A549 (cell line): ENCODE data around the gene BICC1. TPM values are rescaled to one million over a fixed set of nuclear protein-coding genes. Genes with fewer than 3 reads are reported as not detected.

ENCODE experiments used
- ATAC-seq, 2 experiments: fragments of 200-7000 bp in 1 of 2; fragments of >200 bp in 1 of 2; cut with Nextera tagmentation in 1 of 2; cut with Tn5 transposase in 1 of 2; 3 replicates each; pipeline versions ENCODE4 v1.8.0 to v1.9.1; 2018 to 2020; ENCODE audit warnings: mild to moderate bottlenecking in 1 of 2, moderate library complexity in 1 of 2
- CTCF ChIA-PET: fragments of 300-600 bp; sonication (Branson Sonifier 250); formaldehyde crosslinking; extraction: SDS; loops from one replicate; lab custom pipeline; 2021; ENCODE audit warnings: antibody characterized with exemption, inconsistent platforms; lab: Yijun Ruan, JAX
- POLR2A ChIA-PET: fragments of 350-600 bp; formaldehyde crosslinking; extraction: SDS; loops from one replicate; lab custom pipeline; 2021; ENCODE audit warnings: antibody characterized with exemption, inconsistent platforms; lab: Yijun Ruan, JAX
- DNase-seq, 2 experiments: peaks; one replicate each; pipeline versions ENCODE4 v3.0.0 to v3.0.0-alpha.2; 2011 to 2016; ENCODE audit warnings: low read depth in 1 of 2, low spot score in 1 of 2
- FAIRE-seq: peaks from 2 replicates; lab custom pipeline; 2011; peaks lifted over from hg19 to GRCh38; lab: Jason Lieb, UNC
- H3K27ac ChIP-seq, 2 experiments: fragments of >200 bp; sonication (Bioruptor Twin); formaldehyde crosslinking; 3 replicates each; pipeline ENCODE4 v1.5.1; 2016 to 2017
- H3K4me1 ChIP-seq: fragments of >200 bp; sonication (Bioruptor Twin); formaldehyde crosslinking; 3 replicates; pipeline ENCODE4 v1.6.1; 2016
- H3K4me2 ChIP-seq: fragments of >200 bp; sonication (Bioruptor Twin); formaldehyde crosslinking; 3 replicates; pipeline ENCODE4 v1.6.1; 2016
- H3K4me3 ChIP-seq: fragments of >200 bp; sonication (Bioruptor Twin); formaldehyde crosslinking; 3 replicates; pipeline ENCODE4 v1.5.1; 2016
- H3K9me3 ChIP-seq: fragments of >200 bp; sonication (Bioruptor Twin); formaldehyde crosslinking; 3 replicates; pipeline ENCODE4 v1.6.1; 2016
- CEBPB ChIP-seq, 2 experiments: fragments of >200 bp in 1 of 2; sonication (Bioruptor Twin) in 1 of 2; formaldehyde crosslinking in 1 of 2; IDR thresholded peaks; 2 replicates each; pipeline ENCODE4 v1.6.1; 2012 to 2016
- EHMT2 ChIP-seq: fragments of 200-600 bp; sonication (generic); IDR thresholded peaks from 2 replicates; pipeline ENCODE4 v1.6.1; 2016; ENCODE audit warnings: antibody characterized with exemption, low read depth, mild to moderate bottlenecking, moderate library complexity
- GATA3 ChIP-seq: IDR thresholded peaks from 2 replicates; pipeline ENCODE4 v1.6.1; 2012; ENCODE audit warnings: borderline replicate concordance
- HOXB13 ChIP-seq: fragments of 250-450 bp; sonication (Bioruptor Pico); IDR thresholded peaks from 2 replicates; pipeline ENCODE4 v1.5.0; 2020; ENCODE audit warnings: low read depth, mild to moderate bottlenecking, moderate library complexity
- JUNB ChIP-seq: fragments of >200 bp; sonication (Bioruptor Twin); formaldehyde crosslinking; IDR thresholded peaks from 2 replicates; pipeline ENCODE4 v1.6.1; 2016
- KDM1A ChIP-seq: fragments of 200-600 bp; sonication (generic); IDR thresholded peaks from 2 replicates; pipeline ENCODE4 v1.6.1; 2016; ENCODE audit warnings: low read depth, mild to moderate bottlenecking
- MAFK ChIP-seq: fragments of 450-650 bp; IDR thresholded peaks from 2 replicates; pipeline ENCODE4 v1.6.1; 2014; ENCODE audit not compliant: partially characterized antibody
- MYC ChIP-seq: IDR thresholded peaks from 2 replicates; pipeline ENCODE4 v1.6.1; 2012; ENCODE audit warnings: mild to moderate bottlenecking, inconsistent platforms, low read length, improper control_type of control experiment, borderline replicate concordance
- POLR2A ChIP-seq: IDR thresholded peaks from 2 replicates; pipeline ENCODE4 v1.6.1; 2012; ENCODE audit warnings: mild to moderate bottlenecking, low read length
- RFX5 ChIP-seq: fragments of 450-650 bp; IDR thresholded peaks from 2 replicates; pipeline ENCODE4 v1.7.1; 2014; ENCODE audit warnings: antibody characterized with exemption, mild to moderate bottlenecking, moderate library complexity
- TFCP2L1 ChIP-seq: fragments of 250-450 bp; sonication (Bioruptor Pico); IDR thresholded peaks from 2 replicates; pipeline ENCODE4 v1.5.0; 2021; ENCODE audit warnings: mild to moderate bottlenecking
- ZC3H11A ChIP-seq: fragments of 450-650 bp; IDR thresholded peaks from 2 replicates; pipeline ENCODE4 v1.6.1; 2014; ENCODE audit warnings: antibody characterized with exemption, mild to moderate bottlenecking
- ZSCAN20 ChIP-seq: fragments of 250-450 bp; sonication (Bioruptor Pico); IDR thresholded peaks from 2 replicates; pipeline ENCODE4 v1.8.0; 2022; ENCODE audit warnings: mild to moderate bottlenecking, moderate library complexity
- WGBS: methylation state at CpG from one replicate; pipeline ENCODE4 v1.1.6; 2017; ENCODE audit errors: missing lambda C conversion rate; 5-methylcytosine and 5-hydroxymethylcytosine counted together
- polyA plus RNA-seq, 4 experiments: library from polyadenylated mRNA; depleted of rRNA in 3 of 4; stranded (reverse); fragments of >200 nt; fragmentation: RNase III in 1 of 4; extraction: RNeasy Plus Mini Kit Qiagen cat#74134 plus additional on column Dnase treatment in 1 of 4; gene quantifications; 2 replicates in 3 of 4; 3 replicates in 1 of 4; pipeline ENCODE4 v1.2.3, GENCODE V29; 2011 to 2017
- TF ChIP-seq, protein P1 (sequence below): fragments of >200 bp; sonication (Bioruptor Twin); formaldehyde crosslinking; IDR thresholded peaks from 3 replicates; pipeline ENCODE4 v1.5.1; 2016
- TF ChIP-seq, protein P2 (sequence below): fragments of 200-600 bp; sonication (generic); IDR thresholded peaks from 2 replicates; pipeline ENCODE4 v1.6.1; 2016; ENCODE audit warnings: antibody characterized with exemption, mild to moderate bottlenecking, moderate library complexity
- TF ChIP-seq, protein P3 (sequence below): fragments of 450-650 bp; IDR thresholded peaks from 2 replicates; pipeline ENCODE4 v1.6.1; 2014; ENCODE audit warnings: antibody characterized with exemption

BICC1 gene
- polyA plus RNA-seq, 2 of the 4 experiments (the other 2 are of a cell fraction): 36.9 to 56.8 TPM

DNA sequence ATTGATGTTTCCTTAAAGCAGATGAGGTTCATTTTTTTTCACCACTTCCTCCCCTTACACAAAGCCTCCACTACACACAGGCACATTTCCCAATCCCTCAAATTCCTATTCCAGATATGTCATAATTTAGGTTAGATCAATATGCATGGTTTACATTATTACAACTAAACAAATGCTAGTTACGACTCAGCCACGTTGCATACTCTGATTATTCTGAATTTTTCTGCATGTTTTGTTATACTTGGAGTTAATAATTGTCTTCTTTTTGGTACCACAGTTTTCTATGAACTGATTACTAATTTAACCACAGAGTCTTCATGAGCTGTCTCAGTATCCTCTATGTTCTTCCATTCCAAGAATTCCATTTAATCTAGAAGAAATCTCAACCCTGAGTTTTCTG, 4.4 kb upstream of the BICC1 start:
- H3K9me3 ChIP-seq: no peaks in the 10 kb centered on the region
- FAIRE-seq (no peak), DNase-seq (no peak), ATAC-seq (no peak)
- H3K4me3 ChIP-seq: no peak overlapping the region
- H3K4me2 ChIP-seq: no peak overlapping the region
- peaks cover 5% of the 10 kb centered on the region; the same call in 1 of the 3 replicates for H3K4me1 ChIP-seq
- ChIA-PET CTCF (interaction anchor here (0.6 to 2.1 kb wide), 2 partner anchors 9 to 28 kb away, joined by 4 to 7 read pairs; no protein-coding TSS in a partner anchor), POLR2A (no interaction called here)
- TF ChIP-seq RFX5 (no peak), KDM1A (no peak), ZC3H11A (no peak), HOXB13 (CRISPR knock-in tag) (no peak), CEBPB (IDR thresholded peaks at IDR 0.05) (no peak), GATA3 (no peak), JUNB (no peak), MYC (no peak), EHMT2 (no peak), POLR2A (no peak), ZSCAN20 (CRISPR knock-in tag) (no peak)
- TF ChIP-seq, protein P1, sequence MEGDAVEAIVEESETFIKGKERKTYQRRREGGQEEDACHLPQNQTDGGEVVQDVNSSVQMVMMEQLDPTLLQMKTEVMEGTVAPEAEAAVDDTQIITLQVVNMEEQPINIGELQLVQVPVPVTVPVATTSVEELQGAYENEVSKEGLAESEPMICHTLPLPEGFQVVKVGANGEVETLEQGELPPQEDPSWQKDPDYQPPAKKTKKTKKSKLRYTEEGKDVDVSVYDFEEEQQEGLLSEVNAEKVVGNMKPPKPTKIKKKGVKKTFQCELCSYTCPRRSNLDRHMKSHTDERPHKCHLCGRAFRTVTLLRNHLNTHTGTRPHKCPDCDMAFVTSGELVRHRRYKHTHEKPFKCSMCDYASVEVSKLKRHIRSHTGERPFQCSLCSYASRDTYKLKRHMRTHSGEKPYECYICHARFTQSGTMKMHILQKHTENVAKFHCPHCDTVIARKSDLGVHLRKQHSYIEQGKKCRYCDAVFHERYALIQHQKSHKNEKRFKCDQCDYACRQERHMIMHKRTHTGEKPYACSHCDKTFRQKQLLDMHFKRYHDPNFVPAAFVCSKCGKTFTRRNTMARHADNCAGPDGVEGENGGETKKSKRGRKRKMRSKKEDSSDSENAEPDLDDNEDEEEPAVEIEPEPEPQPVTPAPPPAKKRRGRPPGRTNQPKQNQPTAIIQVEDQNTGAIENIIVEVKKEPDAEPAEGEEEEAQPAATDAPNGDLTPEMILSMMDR: no peak
- TF ChIP-seq, protein P2, sequence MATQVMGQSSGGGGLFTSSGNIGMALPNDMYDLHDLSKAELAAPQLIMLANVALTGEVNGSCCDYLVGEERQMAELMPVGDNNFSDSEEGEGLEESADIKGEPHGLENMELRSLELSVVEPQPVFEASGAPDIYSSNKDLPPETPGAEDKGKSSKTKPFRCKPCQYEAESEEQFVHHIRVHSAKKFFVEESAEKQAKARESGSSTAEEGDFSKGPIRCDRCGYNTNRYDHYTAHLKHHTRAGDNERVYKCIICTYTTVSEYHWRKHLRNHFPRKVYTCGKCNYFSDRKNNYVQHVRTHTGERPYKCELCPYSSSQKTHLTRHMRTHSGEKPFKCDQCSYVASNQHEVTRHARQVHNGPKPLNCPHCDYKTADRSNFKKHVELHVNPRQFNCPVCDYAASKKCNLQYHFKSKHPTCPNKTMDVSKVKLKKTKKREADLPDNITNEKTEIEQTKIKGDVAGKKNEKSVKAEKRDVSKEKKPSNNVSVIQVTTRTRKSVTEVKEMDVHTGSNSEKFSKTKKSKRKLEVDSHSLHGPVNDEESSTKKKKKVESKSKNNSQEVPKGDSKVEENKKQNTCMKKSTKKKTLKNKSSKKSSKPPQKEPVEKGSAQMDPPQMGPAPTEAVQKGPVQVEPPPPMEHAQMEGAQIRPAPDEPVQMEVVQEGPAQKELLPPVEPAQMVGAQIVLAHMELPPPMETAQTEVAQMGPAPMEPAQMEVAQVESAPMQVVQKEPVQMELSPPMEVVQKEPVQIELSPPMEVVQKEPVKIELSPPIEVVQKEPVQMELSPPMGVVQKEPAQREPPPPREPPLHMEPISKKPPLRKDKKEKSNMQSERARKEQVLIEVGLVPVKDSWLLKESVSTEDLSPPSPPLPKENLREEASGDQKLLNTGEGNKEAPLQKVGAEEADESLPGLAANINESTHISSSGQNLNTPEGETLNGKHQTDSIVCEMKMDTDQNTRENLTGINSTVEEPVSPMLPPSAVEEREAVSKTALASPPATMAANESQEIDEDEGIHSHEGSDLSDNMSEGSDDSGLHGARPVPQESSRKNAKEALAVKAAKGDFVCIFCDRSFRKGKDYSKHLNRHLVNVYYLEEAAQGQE: no peak
- no peak overlapping the region for H3K27ac ChIP-seq
- 4% methylated on average over 2 of the region's 2 CpGs for WGBS

- CTCF ChIA-PET: interaction anchor here (0.7 to 4.4 kb wide), 5 partner anchors 20 to 819 kb away, joined by 3 to 25 read pairs (median 3); no protein-coding TSS in a partner anchor
- peak overlapping the region; percentile 91 to 99 for H3K27ac ChIP-seq
Observed at GRCh38 chr10:58511765-58512490, 744 bp upstream of the BICC1 start.

More at GRCh38 chr10:58511765-58512490, 744 bp upstream of the BICC1 start:
- Histone ChIP-seq H3K4me3 (peak overlapping the region; percentile 69), H3K4me1 (peaks cover 9% of the 10 kb centered on the region), H3K4me2 (peak overlapping the region; percentile 85), H3K9me3 (no peaks in the 10 kb centered on the region)
- FAIRE-seq (peak; percentile 65), DNase-seq (peak in 1 of 2 experiments; percentile 17), ATAC-seq (no peak)
- WGBS: 62% methylated on average over 26 of the region's 26 CpGs
- no peak for TF ChIP-seq POLR2A
- TF ChIP-seq TFCP2L1 (CRISPR knock-in tag): no peak
- TF ChIP-seq, protein P3, sequence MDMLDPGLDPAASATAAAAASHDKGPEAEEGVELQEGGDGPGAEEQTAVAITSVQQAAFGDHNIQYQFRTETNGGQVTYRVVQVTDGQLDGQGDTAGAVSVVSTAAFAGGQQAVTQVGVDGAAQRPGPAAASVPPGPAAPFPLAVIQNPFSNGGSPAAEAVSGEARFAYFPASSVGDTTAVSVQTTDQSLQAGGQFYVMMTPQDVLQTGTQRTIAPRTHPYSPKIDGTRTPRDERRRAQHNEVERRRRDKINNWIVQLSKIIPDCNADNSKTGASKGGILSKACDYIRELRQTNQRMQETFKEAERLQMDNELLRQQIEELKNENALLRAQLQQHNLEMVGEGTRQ: no peak
- no peak for TF ChIP-seq MAFK
- POLR2A ChIA-PET: interaction anchor here (0.9 to 3.9 kb wide), 2 partner anchors 128 to 177 kb away, joined by 3 to 34 read pairs; no protein-coding TSS in a partner anchor
